ENCODE results near the gene MTPN.

Gene MTPN

DNA sequence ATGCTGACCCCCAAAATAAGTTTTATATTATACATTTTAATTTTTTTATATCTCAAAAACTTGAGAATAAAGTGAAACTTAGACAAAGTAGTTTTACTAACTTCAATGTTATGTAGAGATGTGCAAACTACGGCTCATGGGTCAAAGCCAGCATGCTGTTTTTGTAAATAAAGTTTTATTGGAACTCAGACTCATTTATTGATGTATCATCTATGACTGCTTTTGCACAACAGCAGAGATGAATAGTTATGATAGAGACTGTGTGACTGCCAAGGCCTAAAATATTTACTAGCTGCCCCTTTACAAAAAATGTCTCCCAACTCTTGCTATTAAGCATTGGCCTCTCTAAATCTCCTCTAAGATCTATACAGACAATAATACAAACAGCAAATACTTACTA is 12.4 kb downstream of the MTPN start:
- no peak for DNase-seq
- no peaks in the 10 kb centered on the region for H3K27me3 Mint-ChIP-seq (ENCODE audit: low read depth, poor library complexity)
- TF ChIP-seq, protein P1, sequence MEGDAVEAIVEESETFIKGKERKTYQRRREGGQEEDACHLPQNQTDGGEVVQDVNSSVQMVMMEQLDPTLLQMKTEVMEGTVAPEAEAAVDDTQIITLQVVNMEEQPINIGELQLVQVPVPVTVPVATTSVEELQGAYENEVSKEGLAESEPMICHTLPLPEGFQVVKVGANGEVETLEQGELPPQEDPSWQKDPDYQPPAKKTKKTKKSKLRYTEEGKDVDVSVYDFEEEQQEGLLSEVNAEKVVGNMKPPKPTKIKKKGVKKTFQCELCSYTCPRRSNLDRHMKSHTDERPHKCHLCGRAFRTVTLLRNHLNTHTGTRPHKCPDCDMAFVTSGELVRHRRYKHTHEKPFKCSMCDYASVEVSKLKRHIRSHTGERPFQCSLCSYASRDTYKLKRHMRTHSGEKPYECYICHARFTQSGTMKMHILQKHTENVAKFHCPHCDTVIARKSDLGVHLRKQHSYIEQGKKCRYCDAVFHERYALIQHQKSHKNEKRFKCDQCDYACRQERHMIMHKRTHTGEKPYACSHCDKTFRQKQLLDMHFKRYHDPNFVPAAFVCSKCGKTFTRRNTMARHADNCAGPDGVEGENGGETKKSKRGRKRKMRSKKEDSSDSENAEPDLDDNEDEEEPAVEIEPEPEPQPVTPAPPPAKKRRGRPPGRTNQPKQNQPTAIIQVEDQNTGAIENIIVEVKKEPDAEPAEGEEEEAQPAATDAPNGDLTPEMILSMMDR (IDR thresholded peaks at IDR 0.05), result no peak
- no peak overlapping the region for H3K4me3 Mint-ChIP-seq
- H3K36me3 Mint-ChIP-seq (ENCODE audit: low read depth), result peaks cover 30% of the 10 kb centered on the region
- H3K9me3 Mint-ChIP-seq, result no peaks in the 10 kb centered on the region
- H3K4me1 Mint-ChIP-seq, result peaks cover 31% of the 10 kb centered on the region
- H3K27ac Mint-ChIP-seq, result no peak overlapping the region

DNA sequence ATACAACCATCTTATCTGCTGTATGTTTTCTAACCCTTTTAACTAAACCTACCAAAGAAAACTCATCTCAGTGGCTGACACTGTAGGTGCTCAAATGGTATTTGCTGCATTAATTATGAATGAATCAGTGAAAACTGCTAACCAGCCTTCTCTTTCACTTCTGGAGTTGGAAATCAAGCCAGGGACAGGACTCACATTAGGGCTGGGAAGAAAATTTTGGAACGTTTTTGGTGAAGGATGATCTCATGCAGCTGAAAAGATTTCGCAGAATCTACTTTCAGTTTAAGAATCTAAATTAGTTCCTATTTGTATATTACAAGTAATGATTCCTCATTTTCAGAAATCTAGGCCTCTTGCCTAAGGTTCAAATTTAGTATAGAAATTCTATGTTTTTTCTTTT is 12.9 kb downstream of the MTPN start:
- Mint-ChIP-seq H3K9me3 (no peaks in the 10 kb centered on the region), H3K27ac (no peak overlapping the region), H3K36me3 (ENCODE audit: low read depth) (peaks cover 28% of the 10 kb centered on the region), H3K27me3 (ENCODE audit: low read depth, poor library complexity) (no peaks in the 10 kb centered on the region), H3K4me3 (no peak overlapping the region), H3K4me1 (peaks cover 31% of the 10 kb centered on the region)
- DNase-seq, result no peak
- TF ChIP-seq, protein P1 (IDR thresholded peaks at IDR 0.05), result no peak

DNA sequence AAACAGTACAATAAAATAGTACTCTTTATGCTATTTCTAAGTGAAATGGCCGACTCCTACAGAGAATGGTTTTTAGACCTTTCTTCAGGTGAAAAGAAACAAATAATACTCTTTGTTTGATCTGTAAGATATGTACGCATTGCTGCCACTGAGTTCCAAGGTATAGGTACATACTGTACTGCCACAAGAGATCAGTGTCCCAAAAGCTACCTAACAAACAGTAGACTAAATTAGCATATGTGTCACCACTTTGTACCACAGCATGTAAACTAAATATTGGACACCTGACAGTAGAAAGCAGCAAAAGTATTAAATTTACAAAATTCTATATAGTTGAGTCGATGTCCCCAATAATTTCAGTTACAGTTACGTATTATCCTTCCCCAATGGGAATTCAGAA is 14.4 kb downstream of the MTPN start:
- H3K27ac Mint-ChIP-seq, result no peak overlapping the region
- H3K9me3 Mint-ChIP-seq, result no peaks in the 10 kb centered on the region
- peaks cover 32% of the 10 kb centered on the region for H3K4me1 Mint-ChIP-seq

DNA sequence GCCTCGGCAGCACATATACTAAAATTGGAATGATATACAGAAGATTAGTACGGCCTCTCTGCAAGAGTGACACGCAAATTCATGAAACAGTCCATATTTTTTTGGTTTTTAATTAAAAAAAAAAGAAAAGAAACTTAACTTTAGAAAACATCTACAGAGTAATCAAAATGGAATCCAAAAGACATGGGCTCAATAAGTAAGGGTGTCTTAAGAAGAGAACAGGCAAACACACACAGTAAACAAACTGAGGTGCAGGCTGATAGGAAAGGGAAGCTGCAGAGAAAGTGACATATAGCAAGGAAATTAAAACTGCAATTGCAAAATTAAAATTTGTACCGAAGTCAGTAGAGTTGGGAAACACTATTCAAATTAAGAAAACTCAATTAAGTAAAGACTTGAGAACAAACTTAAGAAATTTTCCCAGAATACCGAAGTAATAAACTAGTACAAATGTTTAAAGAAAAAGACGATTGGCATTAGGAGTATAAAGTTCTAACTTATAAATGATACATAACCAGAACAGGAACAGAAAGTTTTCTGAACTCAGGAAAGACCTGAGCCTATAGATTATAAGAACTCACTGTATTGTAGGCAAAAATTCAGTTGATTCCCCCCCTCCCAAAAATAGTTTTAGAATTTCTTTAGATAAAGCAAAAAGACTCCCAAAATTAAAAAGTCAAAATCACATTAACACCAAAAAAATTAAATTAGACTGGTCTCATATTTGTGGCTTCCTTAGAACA is 16.3 kb downstream of the MTPN start:
- TF ChIP-seq, protein P1 (IDR thresholded peaks at IDR 0.05), result no peak
- Mint-ChIP-seq H3K27ac (peak overlapping the region; percentile 30), H3K4me1 (peaks cover 17% of the 10 kb centered on the region), H3K4me3 (no peak overlapping the region), H3K36me3 (ENCODE audit: low read depth) (peaks cover 37% of the 10 kb centered on the region), H3K27me3 (ENCODE audit: low read depth, poor library complexity) (no peaks in the 10 kb centered on the region), H3K9me3 (peaks cover 3% of the 10 kb centered on the region)
- no peak for DNase-seq

More for the DNA sequence above, 14.4 kb downstream of the MTPN start:
- Mint-ChIP-seq H3K36me3 (ENCODE audit: low read depth) (peaks cover 21% of the 10 kb centered on the region), H3K4me3 (no peak overlapping the region), H3K27me3 (ENCODE audit: low read depth, poor library complexity) (no peaks in the 10 kb centered on the region)
- TF ChIP-seq, protein P1 (IDR thresholded peaks at IDR 0.05), result no peak
- no peak for DNase-seq

DNA sequence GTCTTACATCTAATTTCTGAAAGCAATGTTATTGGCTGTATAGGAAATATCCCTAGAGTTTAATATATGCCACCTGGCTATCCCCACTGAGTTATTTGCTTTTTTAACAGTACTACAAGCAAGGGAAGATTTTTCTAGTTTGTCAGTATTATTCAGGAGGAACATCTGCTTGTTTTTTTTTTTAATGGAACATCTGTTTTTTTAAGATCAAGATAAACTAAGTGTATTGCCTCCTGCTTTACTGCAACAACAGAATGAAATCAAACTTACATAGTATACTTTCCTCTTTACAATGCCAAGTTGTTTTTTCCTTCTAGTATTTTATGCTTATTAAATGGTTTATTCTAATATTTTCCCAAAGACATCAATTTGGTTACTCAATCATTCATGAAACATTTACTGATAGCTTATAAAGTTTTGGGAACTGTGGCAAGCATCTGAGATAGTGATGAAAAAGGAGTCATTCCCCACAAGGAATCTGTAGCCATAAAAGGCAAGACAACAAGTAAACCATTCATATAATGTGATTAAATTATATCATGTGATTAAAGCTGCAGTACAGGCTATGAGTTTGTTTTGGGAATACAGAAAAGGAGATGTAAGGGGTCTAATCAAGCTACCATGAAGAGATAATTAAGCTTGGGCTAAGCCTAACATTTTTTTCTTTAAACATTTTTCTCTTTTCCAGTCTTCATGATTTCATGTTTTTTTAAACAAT is 17.4 kb downstream of the MTPN start:
- peaks cover 10% of the 10 kb centered on the region for H3K4me1 Mint-ChIP-seq
- no peak overlapping the region for H3K4me3 Mint-ChIP-seq
- no peak for DNase-seq
- H3K36me3 Mint-ChIP-seq (ENCODE audit: low read depth), result peaks cover 48% of the 10 kb centered on the region
- TF ChIP-seq, protein P1 (IDR thresholded peaks at IDR 0.05), result no peak
- no peak overlapping the region for H3K27ac Mint-ChIP-seq
- H3K27me3 Mint-ChIP-seq (ENCODE audit: low read depth, poor library complexity), result no peaks in the 10 kb centered on the region
- peaks cover 10% of the 10 kb centered on the region for H3K9me3 Mint-ChIP-seq

All from nephron progenitor cell (in vitro differentiated cells).